Skeletal muscle satellite cell (primary cell): Measurements from ENCODE around the gene CACNA1I.

ENCODE experiments used
- H3K27me3 ChIP-seq: 2 replicates; pipeline ENCODE4 v1.7.0; 2013; ENCODE audit warnings: low read length; ENCODE audit not compliant: control insufficient read depth, insufficient read depth
- H3K36me3 ChIP-seq: 2 replicates; pipeline ENCODE4 v1.7.0; 2013; ENCODE audit warnings: mild to moderate bottlenecking, control low read depth, low read length; ENCODE audit not compliant: insufficient read depth
- H3K4me1 ChIP-seq: 2 replicates; pipeline ENCODE4 v1.7.0; 2013; ENCODE audit warnings: low read length; ENCODE audit not compliant: control insufficient read depth, insufficient read depth
- H3K4me2 ChIP-seq: 2 replicates; pipeline ENCODE4 v1.7.0; 2013; ENCODE audit warnings: mild to moderate bottlenecking, low read length
- H3K4me3 ChIP-seq: 2 replicates; pipeline ENCODE4 v1.7.0; 2013; ENCODE audit warnings: low read length
- H3K9ac ChIP-seq: 2 replicates; pipeline ENCODE4 v1.7.0; 2013; ENCODE audit warnings: mild to moderate bottlenecking, low read depth, low read length, moderate library complexity
- H3K9me3 ChIP-seq: replicated peaks from 2 replicates; pipeline ENCODE4 v1.7.0; 2013; ENCODE audit warnings: mild to moderate bottlenecking, control low read depth, low read length

The CACNA1I gene

DNA sequence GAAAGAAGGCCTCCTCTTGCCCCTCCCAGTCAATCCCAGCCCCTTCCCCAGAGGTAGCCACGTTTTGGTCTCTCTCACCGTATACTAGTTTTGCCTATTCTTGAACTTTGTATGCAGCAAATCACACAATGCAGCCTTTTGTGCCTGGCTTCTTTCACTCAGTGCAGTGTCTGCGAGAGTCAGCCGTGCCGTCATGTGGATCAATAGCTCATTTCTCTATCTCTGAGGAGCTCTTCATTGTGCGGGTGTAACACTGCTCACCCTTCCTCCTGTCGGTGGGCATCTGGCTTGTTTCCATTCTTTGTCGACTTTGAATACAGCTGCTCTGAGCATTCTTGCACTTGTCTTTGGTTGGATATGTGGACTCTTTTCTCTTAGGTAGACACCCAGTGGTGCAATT is 146.5 kb downstream of the CACNA1I start:
- no peaks in the 10 kb centered on the region for H3K9me3 ChIP-seq
- no peak overlapping the region for H3K4me2 ChIP-seq
- peaks cover 32% of the 10 kb centered on the region for H3K27me3 ChIP-seq
- no peak overlapping the region for H3K4me3 ChIP-seq
- no peaks in the 10 kb centered on the region for H3K36me3 ChIP-seq
- no peaks in the 10 kb centered on the region for H3K4me1 ChIP-seq
- H3K9ac ChIP-seq, result no peak overlapping the region

DNA sequence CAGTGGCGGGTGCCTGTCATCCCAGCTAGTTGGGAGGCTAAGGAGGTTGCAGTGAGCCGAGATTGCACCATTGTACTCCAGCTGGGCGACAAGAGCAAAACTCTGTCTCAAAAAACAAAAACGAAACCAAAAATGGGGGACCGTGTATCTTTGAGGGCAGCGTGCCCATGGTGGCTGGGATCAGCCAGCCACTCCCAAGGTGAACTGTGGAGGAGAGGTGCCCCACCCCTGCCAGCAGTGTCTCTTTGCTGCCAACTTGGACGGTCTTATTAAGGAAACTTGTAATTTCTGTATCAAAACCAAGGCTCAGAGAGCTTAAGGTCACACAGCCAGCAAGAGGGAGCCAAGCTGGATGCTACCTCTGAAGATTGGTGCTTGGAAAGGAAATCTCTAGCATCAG is 147.7 kb downstream of the CACNA1I start:
- peaks cover 27% of the 10 kb centered on the region for H3K27me3 ChIP-seq
- no peak overlapping the region for H3K4me3 ChIP-seq
- no peaks in the 10 kb centered on the region for H3K36me3 ChIP-seq
- H3K9ac ChIP-seq, result no peak overlapping the region
- peak overlapping the region; percentile 15 for H3K4me2 ChIP-seq
- no peaks in the 10 kb centered on the region for H3K4me1 ChIP-seq
- no peaks in the 10 kb centered on the region for H3K9me3 ChIP-seq

DNA sequence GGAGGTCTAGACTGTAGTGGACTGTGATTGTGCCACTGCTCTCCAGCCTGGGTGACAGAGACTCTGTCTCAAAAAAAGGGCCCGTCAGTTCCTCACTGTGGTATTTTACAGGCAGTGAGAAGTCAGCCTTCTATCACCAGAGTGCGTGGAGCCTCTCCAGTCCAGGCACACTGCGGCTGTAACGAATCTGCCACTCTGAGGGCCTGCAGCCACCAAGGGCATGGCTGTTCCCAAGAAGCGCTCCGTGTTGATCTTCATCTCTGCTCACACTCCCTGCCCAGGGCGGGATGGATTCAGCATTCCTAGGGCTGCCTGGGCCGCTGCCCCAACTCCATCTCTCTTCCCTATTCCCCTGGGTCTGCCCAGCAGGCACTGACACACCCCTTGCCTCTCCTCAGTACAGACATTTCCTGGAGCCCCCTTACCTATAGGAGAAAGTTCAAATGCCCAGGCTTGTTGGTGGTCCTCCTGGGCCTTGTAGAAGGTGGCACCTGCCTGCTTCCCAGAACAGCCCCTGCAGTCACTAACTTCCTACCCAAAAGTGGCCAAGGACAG is 148.4 kb downstream of the CACNA1I start:
- H3K4me2 ChIP-seq, result no peak overlapping the region
- H3K9me3 ChIP-seq, result no peaks in the 10 kb centered on the region
- no peaks in the 10 kb centered on the region for H3K36me3 ChIP-seq
- peaks cover 27% of the 10 kb centered on the region for H3K27me3 ChIP-seq
- H3K4me3 ChIP-seq, result no peak overlapping the region
- H3K4me1 ChIP-seq, result no peaks in the 10 kb centered on the region
- H3K9ac ChIP-seq, result no peak overlapping the region

DNA sequence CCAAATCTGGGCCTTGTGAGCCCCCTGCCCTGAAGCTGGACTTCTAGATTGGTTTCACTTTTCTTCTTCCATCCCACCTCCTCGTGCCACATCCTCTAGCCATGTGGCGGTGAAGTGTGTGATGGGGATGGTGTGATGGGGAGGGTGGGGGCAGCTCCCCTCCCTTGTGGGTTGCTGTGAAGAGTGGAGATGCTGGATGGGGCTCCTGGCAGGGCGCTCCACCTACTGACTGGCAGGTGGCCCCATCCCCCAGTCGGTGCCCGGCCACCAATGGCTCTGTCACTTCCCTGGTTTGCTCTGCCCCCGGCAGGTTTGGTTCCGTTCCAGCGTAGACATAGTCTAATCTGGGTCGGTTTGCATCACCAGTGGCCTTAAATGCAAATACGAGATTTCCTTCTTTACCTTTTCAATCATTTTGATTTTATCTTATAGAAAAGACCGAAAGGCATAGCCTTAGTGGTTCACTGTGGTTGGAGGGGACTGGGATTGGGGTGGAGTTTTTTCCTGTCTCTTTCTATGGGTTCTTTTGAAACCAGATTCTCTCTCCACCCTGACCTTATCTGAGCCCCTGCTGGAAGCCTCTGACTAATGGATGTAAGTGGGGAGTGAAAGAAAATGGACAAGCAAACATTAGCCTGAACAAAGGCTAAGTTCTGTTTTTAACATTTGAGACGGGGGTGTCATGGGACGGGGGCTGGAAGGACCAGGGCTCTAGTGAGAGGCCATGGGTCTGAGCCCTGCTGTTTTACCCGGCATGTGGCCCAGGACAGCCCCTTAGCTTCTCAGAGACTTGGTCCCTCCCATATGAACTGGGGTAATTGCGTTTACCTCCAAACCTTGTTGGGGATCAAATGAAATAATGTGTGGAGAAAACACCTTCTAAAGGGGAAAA is 149.3 kb downstream of the CACNA1I start:
- H3K9ac ChIP-seq, result no peak overlapping the region
- no peak overlapping the region for H3K4me3 ChIP-seq
- H3K36me3 ChIP-seq, result no peaks in the 10 kb centered on the region
- H3K4me1 ChIP-seq, result no peaks in the 10 kb centered on the region
- H3K4me2 ChIP-seq, result no peak overlapping the region
- peaks cover 27% of the 10 kb centered on the region for H3K27me3 ChIP-seq
- no peaks in the 10 kb centered on the region for H3K9me3 ChIP-seq

DNA sequence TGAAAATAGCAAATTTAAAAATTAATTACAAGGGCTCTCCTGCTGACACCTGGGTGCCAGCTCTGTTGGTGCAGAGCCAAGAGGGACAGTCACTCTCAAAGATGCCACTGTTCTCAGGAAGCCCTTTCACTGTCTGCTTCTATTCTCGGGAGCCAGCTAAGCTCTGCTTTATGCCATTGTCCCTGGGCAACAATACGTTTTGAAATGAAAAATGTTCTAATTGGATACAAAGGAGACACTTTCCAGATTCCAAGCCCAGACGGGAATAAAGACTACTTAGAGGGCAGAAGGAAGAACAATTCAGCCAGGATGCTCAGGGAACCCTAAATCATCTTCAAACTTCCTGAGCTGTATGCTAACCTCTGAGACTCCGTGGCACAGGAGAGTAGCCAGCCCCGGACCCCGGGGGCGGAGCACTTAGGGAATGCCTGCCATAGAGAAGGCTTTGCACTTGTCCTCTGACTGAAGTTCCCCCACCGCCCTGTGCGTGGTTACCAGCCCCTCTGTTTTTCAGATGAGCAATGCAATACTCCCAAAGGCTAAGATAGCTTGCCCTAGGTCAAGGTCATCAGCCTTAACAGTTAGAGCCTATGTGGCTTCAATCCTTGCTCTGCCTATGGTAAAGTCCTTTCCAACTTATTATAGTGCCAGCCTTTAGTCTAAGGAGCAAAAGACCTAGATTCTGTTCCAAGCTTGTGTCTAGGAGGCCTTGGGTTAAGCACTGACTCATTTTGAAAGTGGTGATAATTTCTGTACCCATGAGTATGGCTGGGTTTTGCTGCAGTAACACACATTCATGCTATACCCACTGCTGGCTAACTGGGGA is 150.9 kb downstream of the CACNA1I start:
- H3K4me3 ChIP-seq, result no peak overlapping the region
- no peak overlapping the region for H3K9ac ChIP-seq
- peaks cover 34% of the 10 kb centered on the region for H3K27me3 ChIP-seq
- no peaks in the 10 kb centered on the region for H3K9me3 ChIP-seq
- no peak overlapping the region for H3K4me2 ChIP-seq
- H3K4me1 ChIP-seq, result no peaks in the 10 kb centered on the region
- no peaks in the 10 kb centered on the region for H3K36me3 ChIP-seq

DNA sequence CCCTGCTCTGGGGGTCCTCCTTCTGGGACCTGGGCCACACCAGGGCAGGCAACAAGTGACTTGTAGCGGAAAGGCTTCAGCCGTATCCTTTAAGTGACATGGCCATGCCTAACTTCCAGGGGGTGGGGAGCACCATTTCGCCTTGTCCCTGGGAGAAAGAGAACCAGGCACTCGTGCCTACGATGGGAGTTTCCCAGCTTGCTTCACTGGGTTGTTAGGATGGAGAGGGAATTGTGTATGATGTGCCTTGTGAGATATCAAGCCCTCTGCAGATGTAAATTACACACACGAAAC is 151.4 kb downstream of the CACNA1I start:
- Histone ChIP-seq H3K9ac (no peak overlapping the region), H3K27me3 (peaks cover 39% of the 10 kb centered on the region), H3K4me1 (no peaks in the 10 kb centered on the region), H3K4me2 (no peak overlapping the region), H3K9me3 (no peaks in the 10 kb centered on the region), H3K4me3 (no peak overlapping the region), H3K36me3 (no peaks in the 10 kb centered on the region)

DNA sequence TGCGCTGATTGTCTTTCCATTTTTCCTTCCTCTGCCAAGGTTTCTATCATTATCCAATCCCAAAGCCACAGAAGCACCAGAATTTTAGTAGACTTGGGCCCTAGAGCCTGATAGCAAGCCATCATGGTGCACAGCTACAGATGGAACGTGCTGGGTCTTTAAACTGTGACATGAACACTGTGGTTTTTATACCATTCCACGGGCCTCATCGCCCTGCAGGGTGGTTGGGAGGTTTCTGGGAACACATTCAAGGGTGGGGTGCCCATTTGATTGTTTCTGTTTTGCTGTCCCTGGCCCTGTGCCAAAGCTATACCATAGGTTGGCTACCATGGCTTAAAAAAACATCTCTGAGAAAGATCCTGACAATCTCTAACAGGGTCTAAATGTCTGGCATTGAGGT is 151.9 kb downstream of the CACNA1I start:
- no peaks in the 10 kb centered on the region for H3K9me3 ChIP-seq

DNA sequence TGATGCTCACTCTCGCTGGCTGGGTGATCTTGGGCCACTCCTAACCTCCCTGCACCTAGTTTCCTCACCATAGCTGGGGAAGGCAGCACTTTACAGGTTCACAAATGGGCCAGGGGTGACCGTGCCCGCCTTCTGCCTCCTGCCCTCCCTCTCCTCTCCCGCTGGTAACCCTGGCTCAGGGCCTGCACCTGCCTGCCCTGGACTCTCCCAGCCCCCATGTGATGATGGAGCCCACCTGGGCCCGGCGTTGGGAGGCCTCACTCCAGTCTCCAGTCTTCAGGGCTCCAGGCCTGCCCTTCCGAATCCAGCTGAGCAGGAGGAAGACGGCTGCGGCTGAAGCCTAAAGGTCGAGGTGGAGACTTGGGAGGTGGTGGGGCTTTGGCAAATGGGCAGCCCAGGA is 152.9 kb downstream of the CACNA1I start:
- Histone ChIP-seq H3K36me3 (no peaks in the 10 kb centered on the region), H3K4me3 (no peak overlapping the region), H3K9ac (no peak overlapping the region), H3K4me1 (no peaks in the 10 kb centered on the region), H3K4me2 (no peak overlapping the region), H3K9me3 (no peaks in the 10 kb centered on the region), H3K27me3 (peaks cover 50% of the 10 kb centered on the region)

More for the DNA sequence above, 151.9 kb downstream of the CACNA1I start:
- H3K4me2 ChIP-seq, result no peak overlapping the region
- H3K4me1 ChIP-seq, result no peaks in the 10 kb centered on the region
- no peaks in the 10 kb centered on the region for H3K36me3 ChIP-seq
- no peak overlapping the region for H3K4me3 ChIP-seq
- H3K9ac ChIP-seq, result no peak overlapping the region
- peaks cover 42% of the 10 kb centered on the region for H3K27me3 ChIP-seq

DNA sequence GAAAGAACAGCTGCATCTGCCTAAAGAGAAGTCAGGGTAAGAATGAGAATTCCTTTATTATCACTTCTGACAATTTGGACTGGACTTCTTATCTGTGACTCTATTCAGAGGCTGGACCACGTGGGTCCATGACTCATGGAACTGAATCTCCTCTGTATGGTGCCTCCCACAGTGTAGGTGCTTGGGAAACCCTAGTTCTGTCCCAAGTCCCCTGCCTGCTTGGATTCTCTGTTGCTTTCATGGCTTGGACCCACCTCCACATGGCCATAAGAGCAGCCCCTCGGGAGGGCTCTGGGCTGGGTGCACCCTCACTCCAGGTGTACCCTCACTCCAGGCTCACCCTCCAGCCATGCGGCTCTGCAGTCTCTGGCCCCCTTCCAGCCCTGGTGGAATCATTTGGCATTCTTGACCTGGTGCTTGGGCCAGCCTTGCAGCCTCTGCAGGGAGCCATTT is 153.4 kb downstream of the CACNA1I start:
- H3K4me3 ChIP-seq, result no peak overlapping the region
- H3K27me3 ChIP-seq, result peaks cover 51% of the 10 kb centered on the region
- H3K4me1 ChIP-seq, result no peaks in the 10 kb centered on the region
- H3K36me3 ChIP-seq, result no peaks in the 10 kb centered on the region
- H3K9me3 ChIP-seq, result no peaks in the 10 kb centered on the region
- H3K4me2 ChIP-seq, result no peak overlapping the region
- H3K9ac ChIP-seq, result no peak overlapping the region

DNA sequence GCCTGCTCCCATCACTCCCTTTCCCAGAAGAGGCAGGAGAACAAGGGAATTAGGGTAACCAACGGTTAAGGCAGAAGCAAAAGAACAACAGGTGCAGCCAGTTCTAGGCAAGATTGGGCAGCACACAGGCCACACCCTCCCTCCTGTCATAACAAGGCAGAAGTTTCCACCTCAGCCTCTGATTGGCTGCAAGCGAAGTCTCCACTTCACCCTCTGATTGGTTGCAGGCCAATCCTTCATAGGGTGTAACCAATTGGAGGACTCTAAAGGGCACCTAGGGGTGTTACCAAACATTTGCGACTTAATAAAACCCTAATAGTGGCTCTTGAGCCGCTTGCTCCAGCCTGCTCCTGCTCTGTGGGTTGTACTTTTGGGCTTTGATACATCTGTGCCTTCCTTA is 153.8 kb downstream of the CACNA1I start:
- H3K9me3 ChIP-seq, result no peaks in the 10 kb centered on the region
- no peak overlapping the region for H3K9ac ChIP-seq
- no peaks in the 10 kb centered on the region for H3K4me1 ChIP-seq
- peaks cover 51% of the 10 kb centered on the region for H3K27me3 ChIP-seq
- H3K4me3 ChIP-seq, result no peak overlapping the region
- no peak overlapping the region for H3K4me2 ChIP-seq
- H3K36me3 ChIP-seq, result no peaks in the 10 kb centered on the region

DNA sequence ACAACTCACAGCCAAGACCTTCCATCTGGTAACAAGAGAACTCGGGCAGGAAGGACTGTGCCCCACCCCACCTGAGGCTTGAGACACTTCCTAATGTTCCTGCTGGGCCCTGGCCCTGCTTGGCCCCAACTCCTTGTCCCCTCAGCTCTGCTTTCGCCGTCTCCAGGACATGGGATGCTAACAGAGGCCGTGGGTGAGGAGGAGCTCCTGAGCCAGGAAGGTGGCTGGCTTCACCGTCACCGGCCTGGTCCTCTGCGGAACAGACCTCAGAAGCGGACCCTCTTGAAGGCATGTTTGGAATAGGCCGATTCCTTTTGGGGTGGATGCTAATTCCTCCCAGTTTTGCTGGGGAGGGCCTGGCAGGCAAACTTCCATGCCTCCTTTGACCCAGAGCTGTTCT is 154.3 kb downstream of the CACNA1I start:
- Histone ChIP-seq H3K36me3 (no peaks in the 10 kb centered on the region), H3K9me3 (no peaks in the 10 kb centered on the region), H3K4me3 (no peak overlapping the region), H3K4me2 (no peak overlapping the region), H3K9ac (no peak overlapping the region), H3K4me1 (no peaks in the 10 kb centered on the region), H3K27me3 (peaks cover 49% of the 10 kb centered on the region)
